SH-SY5Y (cell line): ENCODE results near the gene RPAIN.

Experiments
- GATA2 ChIP-seq: IDR thresholded peaks from 2 replicates; pipeline ENCODE4 v1.6.1; 2011; ENCODE audit warnings: mild to moderate bottlenecking, low read depth, low read length
- GATA3 ChIP-seq: IDR thresholded peaks from 2 replicates; pipeline ENCODE4 v1.6.1; 2011; ENCODE audit warnings: low read depth, mild to moderate bottlenecking, low read length, moderate library complexity

DNA sequence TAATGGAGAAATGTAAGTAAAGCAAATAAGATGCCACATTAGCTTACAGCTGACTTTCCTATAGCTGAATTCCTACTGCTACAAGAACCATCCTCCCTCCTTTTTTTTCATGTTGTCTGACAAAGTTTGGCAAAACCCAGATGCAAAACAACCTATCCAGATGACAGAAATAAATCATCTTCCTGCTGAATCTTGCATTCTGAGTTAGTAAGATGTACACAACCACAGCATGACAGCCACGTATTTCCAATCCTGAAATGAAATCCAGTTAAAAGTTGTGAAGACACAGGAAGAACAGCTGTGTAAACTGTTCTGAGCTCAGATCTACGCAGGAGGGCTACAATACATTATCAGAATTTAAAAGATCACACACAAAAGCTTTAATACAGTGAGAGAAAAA, 53.9 kb downstream of the RPAIN start:
- TF ChIP-seq GATA2 (no peak), GATA3 (no peak)
